Epidermal melanocyte (primary cell): Measurements from ENCODE around the gene TRAPPC14.
A peak's percentile ranks its signal among the peaks of the same experiment; 100 is the strongest.
"Not testable (repeated sequence)": the region's sequence is repeated elsewhere in the genome, so short reads cannot be mapped to it uniquely, and the experiment has no call there.

Experiments
- DNase-seq: peaks from one replicate; pipeline ENCODE4 v3.0.0; 2011; ENCODE audit warnings: low spot score; ENCODE audit not compliant: insufficient read length

TRAPPC14 gene

GRCh38 chr7:100158229-100159098 is at the start of gene TRAPPC14:
TRAPPC14 (minus strand) TSS chr7:100158723; CDS start chr7:100158499, 224 bp downstream.
- DNase-seq, result peak; percentile 99

GRCh38 chr7:100204454-100204853 is 45.9 kb upstream of the TRAPPC14 start:
- DNase-seq, result no peak

- no peak for DNase-seq
These were observed 42.2 kb upstream of the TRAPPC14 start for GRCh38 chr7:100200693-100201092.

GRCh38 chr7:100198266-100198665 is 39.7 kb upstream of the TRAPPC14 start:
- peak; percentile 36 for DNase-seq

GRCh38 chr7:100195901-100196322 is 37.4 kb upstream of the TRAPPC14 start:
- DNase-seq, result not testable (repeated sequence)

GRCh38 chr7:100195222-100195621 is 36.7 kb upstream of the TRAPPC14 start:
- DNase-seq, result no peak

- DNase-seq, result no peak
These were observed 34.4 kb upstream of the TRAPPC14 start for GRCh38 chr7:100192969-100193368.

GRCh38 chr7:100192281-100192862 is 33.8 kb upstream of the TRAPPC14 start:
- DNase-seq, result not testable (repeated sequence)

- no peak for DNase-seq
These were observed 33.3 kb upstream of the TRAPPC14 start for GRCh38 chr7:100191775-100192174.

GRCh38 chr7:100190048-100190711 is 31.7 kb upstream of the TRAPPC14 start:
- no peak for DNase-seq

- DNase-seq, result no peak
These were observed 30.5 kb upstream of the TRAPPC14 start for GRCh38 chr7:100189061-100189460.

- DNase-seq, result no peak
These were observed 27.2 kb upstream of the TRAPPC14 start for GRCh38 chr7:100185726-100186125.

GRCh38 chr7:100183090-100183489 is 24.6 kb upstream of the TRAPPC14 start:
- DNase-seq, result not testable (repeated sequence)

- DNase-seq, result not testable (repeated sequence)
These were observed 24.1 kb upstream of the TRAPPC14 start for GRCh38 chr7:100182616-100183015.

- DNase-seq, result not testable (repeated sequence)
These were observed 21.6 kb upstream of the TRAPPC14 start for GRCh38 chr7:100180084-100180483.

- peak; percentile 94 for DNase-seq
These were observed 18.8 kb upstream of the TRAPPC14 start, which contains the start of the genes GPC2 and STAG3 for GRCh38 chr7:100177045-100178001. GPC2 (minus strand) TSS chr7:100177381; CDS start chr7:100177199, 182 bp downstream. STAG3 (plus strand) TSS chr7:100177918; CDS start chr7:100180557, 2,639 bp downstream.

- DNase-seq, result no peak
These were observed 17.8 kb upstream of the TRAPPC14 start for GRCh38 chr7:100176096-100177044.

- no peak for DNase-seq
These were observed 16.9 kb upstream of the TRAPPC14 start for GRCh38 chr7:100175296-100175935.

- DNase-seq, result no peak
These were observed 16.1 kb upstream of the TRAPPC14 start for GRCh38 chr7:100174582-100174981.
